Measurements from ENCODE around the gene ATP1A3.
"Not testable (repeated sequence)": the region's sequence is repeated elsewhere in the genome, so short reads cannot be mapped to it uniquely, and the experiment has no call there.

ATP1A3 gene

GRCh38 chr19:41947091-41947490 lies 46.9 kb downstream of the ATP1A3 start:
- DNase-seq (ENCODE audit: low read depth, low spot score), result no peak

- no peak for DNase-seq (ENCODE audit: low read depth, low spot score)
Observed at GRCh38 chr19:41945135-41945766, 48.8 kb downstream of the ATP1A3 start.

- no peak for DNase-seq (ENCODE audit: low read depth, low spot score)
Observed at GRCh38 chr19:41944336-41944735, 49.7 kb downstream of the ATP1A3 start.

GRCh38 chr19:41941410-41942202 lies 52.4 kb downstream of the ATP1A3 start:
- no peak for DNase-seq (ENCODE audit: low read depth, low spot score)

GRCh38 chr19:41940731-41941409 lies 53.2 kb downstream of the ATP1A3 start:
- DNase-seq (ENCODE audit: low read depth, low spot score), result no peak

GRCh38 chr19:41939861-41940730 lies 53.9 kb downstream of the ATP1A3 start:
- no peak for DNase-seq (ENCODE audit: low read depth, low spot score)

GRCh38 chr19:41939209-41939608 lies 54.8 kb downstream of the ATP1A3 start:
- not testable (repeated sequence) for DNase-seq (ENCODE audit: low read depth, low spot score)

- DNase-seq (ENCODE audit: low read depth, low spot score), result no peak
Observed at GRCh38 chr19:41937525-41938468, 56.2 kb downstream of the ATP1A3 start.

GRCh38 chr19:41936961-41937360 lies 57.1 kb downstream of the ATP1A3 start:
- no peak for DNase-seq (ENCODE audit: low read depth, low spot score)

GRCh38 chr19:41936416-41936850 lies 57.6 kb downstream of the ATP1A3 start:
- DNase-seq (ENCODE audit: low read depth, low spot score), result no peak

GRCh38 chr19:41935760-41936415 lies 58.1 kb downstream of the ATP1A3 start:
- DNase-seq (ENCODE audit: low read depth, low spot score), result no peak

GRCh38 chr19:41934849-41935374 lies 59.1 kb downstream of the ATP1A3 start:
- DNase-seq (ENCODE audit: low read depth, low spot score), result no peak

- DNase-seq (ENCODE audit: low read depth, low spot score), result no peak
Observed at GRCh38 chr19:41933693-41934426, 60.2 kb downstream of the ATP1A3 start.

GRCh38 chr19:41932720-41933332 lies 61.2 kb downstream of the ATP1A3 start:
- DNase-seq (ENCODE audit: low read depth, low spot score), result no peak

- no peak for DNase-seq (ENCODE audit: low read depth, low spot score)
Observed at GRCh38 chr19:41932259-41932719, 61.7 kb downstream of the ATP1A3 start.

- no peak for DNase-seq (ENCODE audit: low read depth, low spot score)
Observed at GRCh38 chr19:41930926-41931592, 63.0 kb downstream of the ATP1A3 start.

GRCh38 chr19:41930322-41930722 lies 63.7 kb downstream of the ATP1A3 start:
- DNase-seq (ENCODE audit: low read depth, low spot score), result no peak

- DNase-seq (ENCODE audit: low read depth, low spot score), result no peak
Observed at GRCh38 chr19:41929536-41930071, 64.4 kb downstream of the ATP1A3 start.

All from smooth muscle cell of the brain vasculature (primary cell).